Loucy (cell line): ENCODE measurements around the gene YAP1.

Experiments used
- EZH2phosphoT487 ChIP-seq: fragments of 200-600 bp; IDR thresholded peaks from 2 replicates; pipeline ENCODE4 v1.6.1; 2018; ENCODE audit warnings: antibody characterized with exemption, mild to moderate bottlenecking, moderate library complexity, borderline replicate concordance
- TF ChIP-seq, protein P1 (sequence below): fragments of 200-600 bp; sonication (generic); conservative IDR thresholded peaks from 2 replicates; pipeline ENCODE4 v1.5.1; 2014; ENCODE audit warnings: mild to moderate bottlenecking, antibody characterized with exemption, low read length

DNA sequence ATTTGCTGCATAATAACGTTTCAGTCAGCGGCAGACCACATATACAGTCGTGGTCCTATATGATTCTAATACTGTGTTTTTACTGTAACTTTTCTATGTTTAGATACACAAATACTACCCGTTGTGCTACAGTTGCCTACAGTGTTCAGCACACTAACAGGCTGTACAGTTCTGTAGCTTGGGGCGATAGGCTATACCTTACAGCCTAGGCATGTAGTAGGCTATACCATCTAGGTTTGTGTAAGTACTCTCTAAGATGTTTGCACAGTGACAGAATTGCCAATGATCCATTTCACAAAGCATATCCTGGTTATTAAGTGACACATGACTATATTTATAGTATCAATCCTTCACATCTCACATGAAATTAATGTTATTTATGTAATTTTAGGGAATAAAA lies 78.2 kb downstream of the YAP1 start:
- TF ChIP-seq, protein P1, sequence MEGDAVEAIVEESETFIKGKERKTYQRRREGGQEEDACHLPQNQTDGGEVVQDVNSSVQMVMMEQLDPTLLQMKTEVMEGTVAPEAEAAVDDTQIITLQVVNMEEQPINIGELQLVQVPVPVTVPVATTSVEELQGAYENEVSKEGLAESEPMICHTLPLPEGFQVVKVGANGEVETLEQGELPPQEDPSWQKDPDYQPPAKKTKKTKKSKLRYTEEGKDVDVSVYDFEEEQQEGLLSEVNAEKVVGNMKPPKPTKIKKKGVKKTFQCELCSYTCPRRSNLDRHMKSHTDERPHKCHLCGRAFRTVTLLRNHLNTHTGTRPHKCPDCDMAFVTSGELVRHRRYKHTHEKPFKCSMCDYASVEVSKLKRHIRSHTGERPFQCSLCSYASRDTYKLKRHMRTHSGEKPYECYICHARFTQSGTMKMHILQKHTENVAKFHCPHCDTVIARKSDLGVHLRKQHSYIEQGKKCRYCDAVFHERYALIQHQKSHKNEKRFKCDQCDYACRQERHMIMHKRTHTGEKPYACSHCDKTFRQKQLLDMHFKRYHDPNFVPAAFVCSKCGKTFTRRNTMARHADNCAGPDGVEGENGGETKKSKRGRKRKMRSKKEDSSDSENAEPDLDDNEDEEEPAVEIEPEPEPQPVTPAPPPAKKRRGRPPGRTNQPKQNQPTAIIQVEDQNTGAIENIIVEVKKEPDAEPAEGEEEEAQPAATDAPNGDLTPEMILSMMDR = no peak
- TF ChIP-seq EZH2phosphoT487 = no peak
